DND-41 (cell line): ENCODE results near the gene DNAH10.

ENCODE experiments used
- ATAC-seq: fragments of 200-7000 bp; cut with Tn5 transposase; 3 replicates; pipeline ENCODE4 v1.9.1; 2021; ENCODE audit warnings: low read depth; ENCODE audit not compliant: insufficient read depth
- DNase-seq: peaks from one replicate; pipeline ENCODE4 v3.0.0-alpha.2; 2020
- H2AFZ ChIP-seq: 2 replicates; pipeline ENCODE4 v1.6.0; 2012; ENCODE audit warnings: low read depth, low read length
- H3K27ac ChIP-seq: 2 replicates; pipeline ENCODE4 v1.5.1; 2012; ENCODE audit warnings: low read length, inconsistent platforms
- H3K27me3 ChIP-seq: fragments of 200-600 bp; sonication (generic); 2 replicates; pipeline ENCODE4 v1.6.0; 2012; ENCODE audit warnings: low read length, mild to moderate bottlenecking, inconsistent platforms; ENCODE audit not compliant: insufficient read depth, poor library complexity
- H3K36me3 ChIP-seq: 2 replicates; pipeline ENCODE4 v1.5.1; 2012; ENCODE audit warnings: low read length, inconsistent platforms; ENCODE audit not compliant: insufficient read depth
- H3K4me1 ChIP-seq: 2 replicates; pipeline ENCODE4 v1.5.1; 2012; ENCODE audit warnings: mild to moderate bottlenecking, low read length; ENCODE audit not compliant: insufficient read depth
- H3K4me2 ChIP-seq: 2 replicates; pipeline ENCODE4 v1.6.0; 2012; ENCODE audit warnings: mild to moderate bottlenecking, moderate library complexity, low read length, inconsistent platforms; ENCODE audit not compliant: insufficient read depth
- H3K4me3 ChIP-seq, 2 experiments: fragments of 200-600 bp in 1 of 2; shearing (Covaris generic) in 1 of 2; 2 replicates each; pipeline ENCODE4 v1.5.1; 2012 to 2016; ENCODE audit warnings: inconsistent platforms in 2 of 2, low read length in 2 of 2, mild to moderate bottlenecking in 2 of 2, low read depth in 1 of 2, moderate library complexity in 1 of 2
- H3K79me2 ChIP-seq: 2 replicates; pipeline ENCODE4 v1.6.0; 2012; ENCODE audit warnings: low read length, inconsistent platforms; ENCODE audit not compliant: insufficient read depth
- H3K9ac ChIP-seq: 2 replicates; pipeline ENCODE4 v1.6.0; 2012; ENCODE audit warnings: low read depth, mild to moderate bottlenecking, inconsistent platforms, low read length, moderate library complexity
- H3K9me3 ChIP-seq: 2 replicates; pipeline ENCODE4 v1.5.1; 2012; ENCODE audit warnings: low read length, moderate library complexity, mild to moderate bottlenecking, inconsistent platforms; ENCODE audit not compliant: insufficient read depth, severe bottlenecking
- H4K20me1 ChIP-seq: 2 replicates; pipeline ENCODE4 v1.6.0; 2012; ENCODE audit warnings: low read length; ENCODE audit not compliant: insufficient read depth
- EZH2 ChIP-seq: IDR thresholded peaks from 3 replicates; pipeline ENCODE4 v1.6.1; 2012; ENCODE audit warnings: borderline replicate concordance, low read depth, mild to moderate bottlenecking, moderate library complexity, low read length, inconsistent platforms; ENCODE audit not compliant: severe bottlenecking
- TF ChIP-seq, protein P1 (sequence below): IDR thresholded peaks from 2 replicates; pipeline ENCODE4 v1.5.1; 2012; ENCODE audit warnings: borderline replicate concordance, low read length, moderate library complexity, mild to moderate bottlenecking; ENCODE audit not compliant: poor library complexity, severe bottlenecking; ENCODE audit errors: extremely low read depth

DNAH10 gene, protein sequence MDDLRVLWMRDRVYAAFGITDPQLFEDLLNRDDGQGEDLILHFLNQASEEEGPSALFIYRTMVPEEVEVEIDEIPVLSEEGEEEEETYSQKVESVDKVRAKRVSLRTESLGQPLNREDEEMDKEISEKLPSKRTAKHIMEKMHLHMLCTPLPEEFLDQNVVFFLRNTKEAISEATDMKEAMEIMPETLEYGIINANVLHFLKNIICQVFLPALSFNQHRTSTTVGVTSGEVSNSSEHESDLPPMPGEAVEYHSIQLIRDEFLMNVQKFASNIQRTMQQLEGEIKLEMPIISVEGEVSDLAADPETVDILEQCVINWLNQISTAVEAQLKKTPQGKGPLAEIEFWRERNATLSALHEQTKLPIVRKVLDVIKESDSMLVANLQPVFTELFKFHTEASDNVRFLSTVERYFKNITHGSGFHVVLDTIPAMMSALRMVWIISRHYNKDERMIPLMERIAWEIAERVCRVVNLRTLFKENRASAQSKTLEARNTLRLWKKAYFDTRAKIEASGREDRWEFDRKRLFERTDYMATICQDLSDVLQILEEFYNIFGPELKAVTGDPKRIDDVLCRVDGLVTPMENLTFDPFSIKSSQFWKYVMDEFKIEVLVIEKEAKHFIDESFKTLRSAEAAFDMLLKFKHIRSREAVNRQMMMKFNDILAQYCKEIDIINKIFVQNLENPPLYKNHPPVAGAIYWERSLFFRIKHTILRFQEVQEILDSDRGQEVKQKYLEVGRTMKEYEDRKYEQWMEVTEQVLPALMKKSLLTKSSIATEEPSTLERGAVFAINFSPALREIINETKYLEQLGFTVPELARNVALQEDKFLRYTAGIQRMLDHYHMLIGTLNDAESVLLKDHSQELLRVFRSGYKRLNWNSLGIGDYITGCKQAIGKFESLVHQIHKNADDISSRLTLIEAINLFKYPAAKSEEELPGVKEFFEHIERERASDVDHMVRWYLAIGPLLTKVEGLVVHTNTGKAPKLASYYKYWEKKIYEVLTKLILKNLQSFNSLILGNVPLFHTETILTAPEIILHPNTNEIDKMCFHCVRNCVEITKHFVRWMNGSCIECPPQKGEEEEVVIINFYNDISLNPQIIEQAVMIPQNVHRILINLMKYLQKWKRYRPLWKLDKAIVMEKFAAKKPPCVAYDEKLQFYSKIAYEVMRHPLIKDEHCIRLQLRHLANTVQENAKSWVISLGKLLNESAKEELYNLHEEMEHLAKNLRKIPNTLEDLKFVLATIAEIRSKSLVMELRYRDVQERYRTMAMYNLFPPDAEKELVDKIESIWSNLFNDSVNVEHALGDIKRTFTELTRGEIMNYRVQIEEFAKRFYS (N-terminal part only)

DNA sequence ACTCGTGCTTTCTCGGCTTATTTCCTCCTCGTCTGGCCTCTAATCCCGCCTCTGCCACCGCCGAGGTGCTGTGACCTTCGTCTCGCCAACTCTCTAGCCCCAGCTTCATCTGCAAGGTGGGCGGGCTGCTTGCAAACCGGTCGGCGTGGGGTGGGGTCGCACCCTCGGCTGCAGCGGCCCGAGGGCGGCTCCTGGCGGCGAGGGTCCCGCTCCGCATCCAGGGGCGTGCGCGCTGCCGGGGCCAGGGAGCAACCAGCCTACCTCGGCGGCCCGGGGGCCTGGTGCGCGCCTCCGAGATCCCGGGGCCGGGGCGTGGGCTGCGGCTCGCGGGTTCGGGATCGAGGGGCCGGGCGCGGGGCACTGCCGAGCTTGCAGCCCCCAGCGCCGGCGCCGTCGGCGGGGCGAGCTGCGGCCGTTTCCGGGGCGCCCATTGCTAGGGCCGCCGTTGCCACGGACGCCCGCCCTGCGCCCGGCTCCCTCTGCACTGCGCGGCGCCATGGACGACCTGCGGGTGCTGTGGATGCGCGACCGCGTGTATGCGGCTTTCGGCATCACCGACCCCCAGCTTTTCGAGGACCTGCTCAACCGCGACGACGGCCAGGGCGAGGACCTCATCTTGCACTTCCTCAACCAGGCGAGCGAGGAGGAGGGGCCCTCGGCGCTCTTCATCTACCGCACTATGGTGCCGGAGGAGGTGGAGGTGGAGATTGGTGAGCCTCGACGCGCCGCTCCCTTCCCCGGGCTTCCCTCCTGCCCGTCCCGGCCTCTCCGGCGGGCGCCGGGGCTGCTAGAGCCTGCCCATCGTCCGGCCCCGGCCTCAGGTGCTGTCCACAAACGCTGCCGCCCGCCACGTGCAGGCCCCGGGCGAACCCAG, at the start of gene DNAH10:
Gene DNAH10 (plus strand): TSS at position 461 of the 874 bp plus-strand sequence. CDS start 36 bp downstream, at position 497.
- Histone ChIP-seq H3K36me3 (peaks cover 28% of the 10 kb centered on the region; the same call in 1 of the 2 replicates), H3K4me3 (no peak within 1 kb of the TSS), H3K4me1 (no peaks in the 10 kb centered on the region), H4K20me1 (no peaks in the 10 kb centered on the region), H3K4me2 (no peak within 1 kb of the TSS), H3K9me3 (no peaks in the 10 kb centered on the region), H3K27me3 (no peaks in the 10 kb centered on the region), H3K27ac (no peak within 1 kb of the TSS), H3K9ac (no peak within 1 kb of the TSS), H2AFZ (no peak within 1 kb of the TSS), H3K79me2 (no peaks in the 10 kb centered on the region)
- ATAC-seq (no peak), DNase-seq (no peak)
- no peak for TF ChIP-seq EZH2
- TF ChIP-seq, protein P1, sequence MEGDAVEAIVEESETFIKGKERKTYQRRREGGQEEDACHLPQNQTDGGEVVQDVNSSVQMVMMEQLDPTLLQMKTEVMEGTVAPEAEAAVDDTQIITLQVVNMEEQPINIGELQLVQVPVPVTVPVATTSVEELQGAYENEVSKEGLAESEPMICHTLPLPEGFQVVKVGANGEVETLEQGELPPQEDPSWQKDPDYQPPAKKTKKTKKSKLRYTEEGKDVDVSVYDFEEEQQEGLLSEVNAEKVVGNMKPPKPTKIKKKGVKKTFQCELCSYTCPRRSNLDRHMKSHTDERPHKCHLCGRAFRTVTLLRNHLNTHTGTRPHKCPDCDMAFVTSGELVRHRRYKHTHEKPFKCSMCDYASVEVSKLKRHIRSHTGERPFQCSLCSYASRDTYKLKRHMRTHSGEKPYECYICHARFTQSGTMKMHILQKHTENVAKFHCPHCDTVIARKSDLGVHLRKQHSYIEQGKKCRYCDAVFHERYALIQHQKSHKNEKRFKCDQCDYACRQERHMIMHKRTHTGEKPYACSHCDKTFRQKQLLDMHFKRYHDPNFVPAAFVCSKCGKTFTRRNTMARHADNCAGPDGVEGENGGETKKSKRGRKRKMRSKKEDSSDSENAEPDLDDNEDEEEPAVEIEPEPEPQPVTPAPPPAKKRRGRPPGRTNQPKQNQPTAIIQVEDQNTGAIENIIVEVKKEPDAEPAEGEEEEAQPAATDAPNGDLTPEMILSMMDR: no peak

DNA sequence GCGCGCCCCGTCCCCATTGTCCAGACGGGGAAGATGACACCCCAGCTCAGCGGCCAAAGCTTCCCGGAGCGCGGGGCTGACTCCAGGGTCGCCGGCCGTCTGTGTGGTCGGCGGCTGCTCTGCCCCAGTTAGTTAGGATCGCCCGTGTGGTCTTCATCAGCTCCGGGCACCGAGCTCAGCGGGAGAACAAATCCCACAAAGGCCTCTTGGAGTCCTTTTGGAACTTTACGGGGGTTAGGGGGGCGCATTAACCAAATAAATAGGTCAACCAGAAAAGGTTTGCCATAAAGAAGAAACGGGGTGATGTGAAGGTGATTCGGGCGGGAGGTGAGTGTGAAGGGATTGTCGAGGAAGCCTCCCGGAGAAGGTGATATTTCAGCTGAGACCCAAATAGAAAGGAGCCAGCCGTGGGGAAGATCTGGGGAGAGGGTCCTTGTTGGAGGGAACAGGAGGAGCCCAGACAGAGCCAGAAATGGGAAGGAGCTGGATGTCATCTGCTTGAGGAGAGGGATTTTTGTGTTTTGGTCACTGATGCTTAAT, 49.3 kb upstream of the DNAH10 start:
- no peak for DNase-seq
- Histone ChIP-seq H3K27ac (peak overlapping the region; percentile 73), H3K4me1 (peaks cover 34% of the 10 kb centered on the region), H3K9me3 (no peaks in the 10 kb centered on the region), H2AFZ (peak overlapping the region; percentile 92), H3K4me3 (peak overlapping the region; percentile 90 to 99), H3K79me2 (peaks cover 46% of the 10 kb centered on the region), H4K20me1 (peaks cover 9% of the 10 kb centered on the region; the same call in 1 of the 2 replicates), H3K4me2 (peak overlapping the region; percentile 91), H3K36me3 (peaks cover 3% of the 10 kb centered on the region; the same call in 1 of the 2 replicates), H3K9ac (peak overlapping the region; percentile 89), H3K27me3 (no peaks in the 10 kb centered on the region)
- ATAC-seq: no peak
- no peak for TF ChIP-seq EZH2
- TF ChIP-seq, protein P1: no peak

DNA sequence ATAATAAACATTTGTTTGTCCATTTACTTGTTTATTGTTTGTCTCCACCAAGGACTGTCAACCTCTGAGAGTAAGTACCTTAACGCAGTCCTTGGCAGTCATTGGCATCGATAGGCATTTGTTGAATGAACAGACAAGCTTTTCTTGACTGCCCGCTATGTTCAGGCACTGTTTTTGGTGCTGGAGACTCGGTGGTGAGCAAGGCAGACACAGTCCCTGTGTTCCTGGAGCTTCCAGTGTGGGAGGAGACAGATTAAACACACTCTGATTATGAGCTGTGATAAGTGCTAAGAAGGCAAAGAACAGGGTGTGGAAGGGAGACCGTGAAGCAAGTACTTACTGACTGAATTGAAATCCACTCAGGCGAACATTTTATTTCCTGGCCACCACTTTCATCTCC, 48.7 kb upstream of the DNAH10 start:
- H3K27ac ChIP-seq: peak overlapping the region; percentile 73
- peak overlapping the region; percentile 90 to 99; a peak in 3 of 4 replicates for H3K4me3 ChIP-seq
- H3K4me1 ChIP-seq: peaks cover 34% of the 10 kb centered on the region
- peaks cover 9% of the 10 kb centered on the region; the same call in 1 of the 2 replicates for H4K20me1 ChIP-seq
- peak overlapping the region; percentile 89 for H3K9ac ChIP-seq
- no peaks in the 10 kb centered on the region for H3K27me3 ChIP-seq
- DNase-seq (no peak), ATAC-seq (no peak)
- H3K4me2 ChIP-seq: peak overlapping the region; percentile 91
- no peak overlapping the region for H2AFZ ChIP-seq
- H3K79me2 ChIP-seq: peaks cover 46% of the 10 kb centered on the region
- no peaks in the 10 kb centered on the region for H3K9me3 ChIP-seq
- no peak for TF ChIP-seq EZH2
- TF ChIP-seq, protein P1: no peak
- H3K36me3 ChIP-seq: peaks cover 3% of the 10 kb centered on the region; the same call in 1 of the 2 replicates
